Stimulated activated CD4-positive, alpha-beta T cell treated with anti-CD3 and anti-CD28 coated beads, Interleukin-1b, Interleukin-23, amount 100 ng/mL, for 24 hours (primary cell): ENCODE measurements around the gene KATNAL1.

ENCODE experiments used
- DNase-seq, 4 experiments: peaks; one replicate each; pipeline ENCODE4 v3.0.0-alpha.2; 2020; ENCODE audit warnings: low read depth in 4 of 4, low spot score in 1 of 4

The KATNAL1 gene

GRCh38 chr13:30307194-30307970, at the start of gene KATNAL1:
Gene KATNAL1 (minus strand): TSS chr13:30307551. CDS start chr13:30283777, 23,774 bp downstream.
- DNase-seq = peak; percentile 41 to 63 (median 46)

GRCh38 chr13:30355839-30356238, 48.5 kb upstream of the KATNAL1 start:
- no peak for DNase-seq

- DNase-seq = no peak
Observed at GRCh38 chr13:30355384-30355699, 48.0 kb upstream of the KATNAL1 start.

GRCh38 chr13:30354493-30355383, 47.4 kb upstream of the KATNAL1 start:
- DNase-seq = no peak

GRCh38 chr13:30353471-30354215, 46.3 kb upstream of the KATNAL1 start:
- no peak for DNase-seq

GRCh38 chr13:30353060-30353459, 45.7 kb upstream of the KATNAL1 start:
- no peak for DNase-seq

- no peak for DNase-seq
Observed at GRCh38 chr13:30352121-30352520, 44.8 kb upstream of the KATNAL1 start.

GRCh38 chr13:30346789-30347167, 39.4 kb upstream of the KATNAL1 start:
- DNase-seq = no peak

GRCh38 chr13:30346153-30346788, 38.9 kb upstream of the KATNAL1 start:
- DNase-seq = peak in 1 of 4 experiments; percentile 36

GRCh38 chr13:30345426-30346100, 38.2 kb upstream of the KATNAL1 start:
- no peak for DNase-seq

- no peak for DNase-seq
Observed at GRCh38 chr13:30341815-30342570, 34.6 kb upstream of the KATNAL1 start.

GRCh38 chr13:30340331-30341250, 33.2 kb upstream of the KATNAL1 start:
- DNase-seq = no peak

- no peak for DNase-seq
Observed at GRCh38 chr13:30339738-30340330, 32.5 kb upstream of the KATNAL1 start.

- no peak for DNase-seq
Observed at GRCh38 chr13:30338952-30339351, 31.6 kb upstream of the KATNAL1 start.

- no peak for DNase-seq
Observed at GRCh38 chr13:30338331-30338851, 31.0 kb upstream of the KATNAL1 start.

GRCh38 chr13:30337061-30337610, 29.8 kb upstream of the KATNAL1 start:
- DNase-seq = no peak

GRCh38 chr13:30334663-30335386, 27.5 kb upstream of the KATNAL1 start:
- no peak for DNase-seq
